Stomach (tissue), 9 donors: ENCODE measurements around the gene CREBBP. TPM values are rescaled to one million over a fixed set of nuclear protein-coding genes. Genes with fewer than 3 reads are reported as not detected.

Experiments
- DNase-seq, 2 donors: peaks; one replicate each; pipeline versions ENCODE4 v3.0.0 to v3.0.0-alpha.2; 2013 to 2019
- H3K27ac ChIP-seq, 5 donors: fragments of 200-600 bp in 4 of 5; sonication (generic) in 4 of 5; one replicate each; pipeline ENCODE4 v1.5.1; 2013 to 2019; ENCODE audit warnings: mild to moderate bottlenecking in 1 of 5, moderate library complexity in 1 of 5
- H3K27me3 ChIP-seq, 3 donors: fragments of 200-600 bp; sonication (generic); one replicate each; pipeline ENCODE4 v1.5.1; 2017 to 2019; ENCODE audit warnings: mixed run types in 1 of 3
- H3K36me3 ChIP-seq, 4 donors: fragments of 200-600 bp; sonication (generic); 1 replicate in 3 of 4; 2 replicates in 1 of 4; pipeline ENCODE4 v1.5.1; 2016 to 2019
- H3K4me1 ChIP-seq, 4 donors: fragments of 200-600 bp; sonication (generic); one replicate each; pipeline ENCODE4 v1.5.1; 2016 to 2019
- H3K4me3 ChIP-seq, 4 donors: fragments of 200-600 bp; sonication (generic) in 3 of 4; one replicate each; pipeline ENCODE4 v1.5.1; 2016 to 2019; ENCODE audit warnings: mild to moderate bottlenecking in 1 of 4
- H3K9me3 ChIP-seq, 4 donors: fragments of 200-600 bp; sonication (generic); one replicate each; pipeline ENCODE4 v1.5.1; 2016 to 2019
- EP300 ChIP-seq: sonication (generic); formaldehyde crosslinking; IDR thresholded peaks from one replicate; pipeline ENCODE4 v1.6.1; 2017; ENCODE audit warnings: antibody characterized with exemption
- POLR2A ChIP-seq, 4 donors: fragments of 450-650 bp; IDR thresholded peaks; one replicate each; pipeline ENCODE4 v1.6.1; 2016; ENCODE audit warnings: antibody characterized with exemption in 4 of 4, control low read depth in 2 of 4, mild to moderate bottlenecking in 1 of 4, moderate library complexity in 1 of 4
- POLR2AphosphoS5 ChIP-seq, 3 donors: sonication (generic); formaldehyde crosslinking; IDR thresholded peaks; one replicate each; pipeline ENCODE4 v1.6.1; 2016; ENCODE audit warnings: antibody characterized with exemption in 3 of 3
- WGBS, 5 donors: extraction: QIAGEN DNeasy Blood & Tissue Kit in 3 of 5; methylation state at CpG; one replicate each; pipeline versions ENCODE4 v1.1.5 to v1.1.7; 2013 to 2018; 5-methylcytosine and 5-hydroxymethylcytosine counted together
- intact Hi-C: fragments of 100-400 bp; cut with DNase I; formaldehyde crosslinking; loops from one replicate; pipeline ENCODE4 v1.15.1; 2023; ENCODE audit warnings: low total_unique reads
- polyA plus RNA-seq, 3 donors: library from polyadenylated mRNA; stranded (reverse); fragments of 200-250 nt; gene quantifications; one replicate each; pipeline ENCODE4 v1.2.3, GENCODE V29; 2013
- total RNA-seq, 5 donors: library from RNA; depleted of rRNA; stranded (reverse); fragments of >200 nt; gene quantifications; one replicate each; pipeline versions ENCODE4 v1.1.0 to v1.2.3, GENCODE V29; 2014 to 2016
- TF ChIP-seq, protein P1 (sequence below), 7 experiments: fragments of 450-650 bp in 4 of 7; fragments of 200-600 bp in 3 of 7; sonication (generic) in 3 of 7; IDR thresholded peaks; one replicate each; pipeline ENCODE4 v1.5.1; 2016 to 2019; ENCODE audit warnings: antibody characterized with exemption in 7 of 7, control low read depth in 2 of 7, mild to moderate bottlenecking in 1 of 7
- donor health status: healthy with polysubstance abuse.
- donor health status: Bipolar disorder and iron deficiency.
- donor health status: healthy.

Gene CREBBP
- total and polyA plus RNA-seq, 8 donors = 6.7 to 116 (median 75.9) TPM

DNA sequence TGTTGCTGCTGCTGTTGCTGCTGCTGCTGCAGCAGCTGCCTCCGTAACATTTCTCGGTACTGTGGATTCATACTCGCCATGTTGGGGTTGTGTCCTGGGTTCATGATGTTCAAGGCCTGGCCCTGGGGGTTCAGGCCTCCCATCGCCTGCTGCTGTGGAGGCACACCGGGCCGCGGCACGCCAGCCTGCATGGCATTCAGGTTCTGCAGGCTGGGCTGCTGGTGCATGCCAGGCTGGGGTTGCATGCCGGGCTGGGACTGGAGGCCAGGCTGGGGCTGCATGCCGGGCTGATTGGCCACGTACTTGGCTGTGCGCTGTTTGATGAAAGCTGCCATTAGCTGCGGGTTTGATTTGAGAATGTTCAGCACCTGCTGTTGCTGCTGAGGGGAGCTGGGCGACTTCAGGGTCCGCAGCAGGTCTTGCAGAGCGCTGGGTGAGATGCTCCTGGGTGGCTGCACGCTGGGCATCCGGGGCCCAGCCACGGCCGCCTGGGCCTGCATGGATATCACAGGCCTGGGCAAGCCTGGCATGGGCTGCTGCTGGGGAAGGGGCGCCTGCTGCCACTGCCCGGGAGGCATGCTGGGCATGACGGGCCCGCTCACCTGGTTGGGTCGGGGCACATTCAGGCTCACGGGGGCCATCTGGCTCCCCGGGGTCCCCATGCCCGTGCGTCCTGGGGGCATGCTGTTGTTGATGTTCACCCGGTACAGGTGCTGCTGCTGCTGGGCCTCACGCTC, 151.9 kb downstream of the CREBBP start:
- no peak for TF ChIP-seq POLR2A (IDR thresholded peaks at IDR 0.05)
- no peak for TF ChIP-seq POLR2AphosphoS5 (IDR thresholded peaks at IDR 0.05)
- TF ChIP-seq, protein P1, sequence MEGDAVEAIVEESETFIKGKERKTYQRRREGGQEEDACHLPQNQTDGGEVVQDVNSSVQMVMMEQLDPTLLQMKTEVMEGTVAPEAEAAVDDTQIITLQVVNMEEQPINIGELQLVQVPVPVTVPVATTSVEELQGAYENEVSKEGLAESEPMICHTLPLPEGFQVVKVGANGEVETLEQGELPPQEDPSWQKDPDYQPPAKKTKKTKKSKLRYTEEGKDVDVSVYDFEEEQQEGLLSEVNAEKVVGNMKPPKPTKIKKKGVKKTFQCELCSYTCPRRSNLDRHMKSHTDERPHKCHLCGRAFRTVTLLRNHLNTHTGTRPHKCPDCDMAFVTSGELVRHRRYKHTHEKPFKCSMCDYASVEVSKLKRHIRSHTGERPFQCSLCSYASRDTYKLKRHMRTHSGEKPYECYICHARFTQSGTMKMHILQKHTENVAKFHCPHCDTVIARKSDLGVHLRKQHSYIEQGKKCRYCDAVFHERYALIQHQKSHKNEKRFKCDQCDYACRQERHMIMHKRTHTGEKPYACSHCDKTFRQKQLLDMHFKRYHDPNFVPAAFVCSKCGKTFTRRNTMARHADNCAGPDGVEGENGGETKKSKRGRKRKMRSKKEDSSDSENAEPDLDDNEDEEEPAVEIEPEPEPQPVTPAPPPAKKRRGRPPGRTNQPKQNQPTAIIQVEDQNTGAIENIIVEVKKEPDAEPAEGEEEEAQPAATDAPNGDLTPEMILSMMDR (IDR thresholded peaks at IDR 0.05) = no peak
- TF ChIP-seq EP300 = no peak
- Histone ChIP-seq H3K36me3 (peaks cover 56 to 82% (median 79%) of the 10 kb centered on the region in 4 donors), H3K4me3 (no peak overlapping the region), H3K27ac (no peak overlapping the region), H3K4me1 (no peaks in the 10 kb centered on the region), H3K9me3 (no peaks in the 10 kb centered on the region), H3K27me3 (no peaks in the 10 kb centered on the region)
- intact Hi-C loops = no loop called here
- WGBS, 5 donors = 95 to 100% (median 97%) methylated on average over 8 to 31 of the region's 31 CpGs
- no peak for DNase-seq

DNA sequence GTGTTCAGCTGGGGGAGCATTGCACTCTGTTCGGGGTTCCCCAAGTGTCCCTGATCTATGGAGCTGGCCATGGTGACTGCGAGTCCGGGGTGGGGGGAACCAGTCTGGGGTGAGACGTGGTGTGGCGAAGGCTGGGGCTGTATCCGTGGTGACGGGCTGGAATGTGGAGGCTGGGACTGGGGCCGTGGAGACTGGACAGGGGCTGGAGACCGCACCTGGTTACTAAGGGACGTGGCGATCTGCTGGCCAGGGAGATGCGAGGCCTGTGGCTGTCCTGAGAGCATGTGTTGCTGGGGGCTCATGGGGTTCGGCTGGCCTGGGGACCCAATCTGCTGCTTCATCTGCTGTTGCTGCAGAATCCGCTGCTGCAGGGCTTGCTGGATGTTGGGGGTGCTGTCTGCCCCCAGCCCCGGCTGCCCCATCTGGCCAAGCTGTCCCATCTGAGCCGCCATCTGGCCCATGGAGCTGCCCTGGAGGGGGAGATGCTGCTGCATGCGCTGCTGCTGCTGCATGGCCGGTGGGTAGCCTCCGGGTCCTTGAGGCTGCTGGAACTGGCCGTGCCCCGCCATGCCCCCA, 152.6 kb downstream of the CREBBP start:
- no peaks in the 10 kb centered on the region for H3K9me3 ChIP-seq
- H3K27me3 ChIP-seq = no peaks in the 10 kb centered on the region
- no peak overlapping the region for H3K4me3 ChIP-seq
- H3K4me1 ChIP-seq = no peaks in the 10 kb centered on the region
- 88 to 93% (median 92%) methylated on average over 14 to 21 of the region's 21 CpGs for whole genome bisulfite sequencing, 5 donors
- intact Hi-C loops = no loop called here
- DNase-seq = no peak
- peaks cover 52 to 76% (median 72%) of the 10 kb centered on the region in 4 donors for H3K36me3 ChIP-seq
- TF ChIP-seq, protein P1 (IDR thresholded peaks at IDR 0.05) = no peak
- TF ChIP-seq EP300 (no peak), POLR2AphosphoS5 (IDR thresholded peaks at IDR 0.05) (no peak), POLR2A (IDR thresholded peaks at IDR 0.05) (no peak)
- H3K27ac ChIP-seq = no peak overlapping the region

DNA sequence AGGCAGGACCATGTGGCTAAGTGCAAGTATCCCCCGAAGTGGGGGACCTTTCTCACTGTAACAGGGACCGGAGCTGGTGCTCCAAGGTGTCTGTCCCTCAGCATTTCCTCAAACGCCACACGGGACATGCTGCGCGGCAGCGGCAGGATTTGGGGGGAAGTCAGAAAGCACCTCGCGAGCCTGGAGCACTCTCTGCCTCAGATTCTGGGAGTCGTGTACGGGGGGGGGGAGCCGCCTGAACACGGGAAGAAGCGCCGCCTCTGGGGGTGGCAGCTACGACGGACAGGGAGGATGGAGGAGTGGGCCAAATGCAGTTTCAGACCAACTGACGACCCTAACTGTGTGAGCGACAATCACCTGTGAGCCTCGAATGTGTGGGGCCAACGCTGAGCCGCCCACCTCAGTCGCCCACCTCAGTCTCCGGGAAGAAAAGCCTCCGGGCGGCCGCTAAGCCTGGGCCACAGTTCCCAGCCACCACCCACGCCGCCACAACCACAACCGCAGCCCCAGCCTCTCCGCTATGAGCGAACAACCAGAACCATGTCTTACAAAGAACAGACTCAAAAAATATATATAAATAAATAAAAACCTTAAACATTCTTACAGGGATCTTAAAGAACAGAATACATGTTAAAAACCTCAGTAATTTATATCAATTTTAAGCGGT, 154.4 kb downstream of the CREBBP start:
- no peaks in the 10 kb centered on the region for H3K27me3 ChIP-seq
- TF ChIP-seq POLR2A (IDR thresholded peaks at IDR 0.05) (no peak), POLR2AphosphoS5 (IDR thresholded peaks at IDR 0.05) (no peak), EP300 (no peak)
- TF ChIP-seq, protein P1 (IDR thresholded peaks at IDR 0.05) = no peak
- no peaks in the 10 kb centered on the region for H3K9me3 ChIP-seq

DNA sequence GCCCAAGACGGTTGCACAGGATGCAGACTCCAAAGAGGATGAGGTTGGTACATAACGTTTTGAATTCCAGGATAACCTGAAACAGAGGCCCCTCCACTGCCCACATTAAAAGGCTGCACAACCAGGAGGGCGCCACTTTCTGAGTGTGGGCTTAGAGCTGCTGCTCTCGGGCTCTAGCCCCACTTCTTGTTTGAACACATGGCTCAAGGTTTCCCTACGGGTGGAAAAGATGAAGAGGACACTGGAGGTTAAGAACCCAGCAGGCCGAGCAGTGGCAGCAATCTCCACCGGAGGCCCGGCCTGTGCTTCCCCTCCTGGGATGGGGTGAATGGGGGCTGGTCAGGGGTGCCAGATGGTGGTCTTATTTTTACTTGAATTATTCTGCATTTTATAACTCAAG, 155.2 kb downstream of the CREBBP start:
- no peak overlapping the region for H3K4me3 ChIP-seq
- intact Hi-C loops = no loop called here
- TF ChIP-seq POLR2AphosphoS5 (IDR thresholded peaks at IDR 0.05) (no peak), POLR2A (IDR thresholded peaks at IDR 0.05) (no peak), EP300 (no peak)
- TF ChIP-seq, protein P1 (IDR thresholded peaks at IDR 0.05) = no peak
- H3K4me1 ChIP-seq = no peaks in the 10 kb centered on the region
- no peaks in the 10 kb centered on the region for H3K9me3 ChIP-seq
- H3K36me3 ChIP-seq = peaks cover 28 to 49% (median 46%) of the 10 kb centered on the region in 4 donors
- WGBS, 5 donors = 75 to 83% (median 81%) methylated on average over 8 of the region's 8 CpGs
- H3K27ac ChIP-seq = no peak overlapping the region
- no peak for DNase-seq
- no peaks in the 10 kb centered on the region for H3K27me3 ChIP-seq

More for the DNA sequence above, 154.4 kb downstream of the CREBBP start:
- 90 to 95% (median 95%) methylated on average over 32 to 33 of the region's 33 CpGs for WGBS, 5 donors
- Histone ChIP-seq H3K36me3 (peaks cover 37 to 58% (median 55%) of the 10 kb centered on the region in 4 donors), H3K4me3 (no peak overlapping the region), H3K27ac (no peak overlapping the region), H3K4me1 (no peaks in the 10 kb centered on the region)
- DNase-seq = no peak
- intact Hi-C loops = no loop called here
